ENCODE data around the gene TEKT5.
"Not testable (repeated sequence)": the region's sequence is repeated elsewhere in the genome, so short reads cannot be mapped to it uniquely, and the experiment has no call there.

Gene TEKT5

DNA sequence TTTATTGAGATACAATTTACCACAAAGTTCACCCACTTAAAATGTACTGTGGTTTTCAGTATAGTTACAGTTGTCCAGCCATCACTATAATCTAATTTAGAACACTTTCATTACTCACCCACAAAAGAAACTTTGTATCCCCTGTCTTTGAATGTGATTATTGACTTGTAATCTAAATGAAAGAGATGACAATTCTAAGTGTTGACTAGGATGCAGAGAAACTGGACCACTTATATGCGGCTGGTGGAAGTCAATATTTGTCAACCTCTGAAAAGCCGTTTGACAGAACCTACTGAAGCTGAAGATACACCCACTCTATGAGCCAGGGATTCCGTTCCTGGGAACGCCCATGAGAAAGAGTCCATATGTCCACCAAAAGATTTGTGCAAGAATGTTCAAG lies 36.8 kb downstream of the TEKT5 start:
- DNase-seq = no peak

GRCh38 chr16:10656618-10657017 lies 38.1 kb downstream of the TEKT5 start:
- no peak for DNase-seq

GRCh38 chr16:10655415-10655977 lies 39.2 kb downstream of the TEKT5 start:
- DNase-seq = no peak

GRCh38 chr16:10654592-10655414 lies 39.9 kb downstream of the TEKT5 start:
- DNase-seq = no peak

- no peak for DNase-seq
These were observed 41.8 kb downstream of the TEKT5 start for GRCh38 chr16:10652730-10653590.

- DNase-seq = not testable (repeated sequence)
These were observed 45.6 kb downstream of the TEKT5 start for GRCh38 chr16:10649098-10649497.

GRCh38 chr16:10647721-10648296 lies 46.9 kb downstream of the TEKT5 start:
- no peak for DNase-seq

DNA sequence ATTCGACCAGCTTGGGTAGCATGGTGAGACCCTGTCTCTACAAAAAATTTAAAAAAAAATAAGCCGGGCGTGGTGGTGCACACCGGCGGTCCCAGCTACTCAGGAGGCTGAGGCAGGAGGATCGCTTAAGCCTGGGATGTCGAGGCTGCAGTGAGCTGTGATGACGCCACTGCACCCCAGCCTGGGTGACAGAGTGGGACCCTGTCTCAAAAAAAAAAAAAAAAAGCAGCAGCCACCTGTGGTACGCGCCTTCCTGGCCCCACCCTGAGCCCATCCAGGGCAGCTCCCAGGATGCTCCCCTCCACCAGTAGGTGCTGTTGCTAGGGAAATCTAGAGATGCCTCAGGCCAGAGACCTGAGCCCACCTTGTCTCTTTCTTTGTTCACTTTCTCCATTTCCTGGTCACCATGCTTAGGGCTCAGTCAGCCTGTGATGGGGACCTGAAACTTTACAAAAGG lies 47.4 kb downstream of the TEKT5 start:
- DNase-seq = no peak

GRCh38 chr16:10646581-10647263 lies 48.0 kb downstream of the TEKT5 start:
- no peak for DNase-seq

GRCh38 chr16:10646228-10646580 lies 48.5 kb downstream of the TEKT5 start:
- no peak for DNase-seq

DNA sequence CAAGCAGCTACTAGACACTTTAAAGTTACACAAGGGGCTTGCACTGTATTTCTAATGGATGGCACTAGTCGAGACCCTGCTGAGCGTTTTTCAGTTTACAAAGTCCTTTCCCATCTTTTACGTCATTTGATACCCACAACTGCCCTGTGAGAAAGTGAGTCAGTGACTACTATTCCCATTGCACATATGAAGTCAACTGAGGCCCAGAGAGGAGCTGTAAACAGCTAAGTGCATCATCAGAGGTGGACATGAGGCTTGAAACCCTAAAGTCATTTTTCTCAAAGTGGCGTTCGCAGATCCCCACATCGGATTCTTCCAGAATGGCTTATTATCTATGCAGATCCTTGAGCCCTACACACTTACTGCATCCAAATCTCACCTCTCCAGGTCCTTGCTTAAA lies 50.6 kb downstream of the TEKT5 start:
- no peak for DNase-seq

- DNase-seq = no peak
These were observed 51.8 kb downstream of the TEKT5 start for GRCh38 chr16:10642964-10643363.

DNA sequence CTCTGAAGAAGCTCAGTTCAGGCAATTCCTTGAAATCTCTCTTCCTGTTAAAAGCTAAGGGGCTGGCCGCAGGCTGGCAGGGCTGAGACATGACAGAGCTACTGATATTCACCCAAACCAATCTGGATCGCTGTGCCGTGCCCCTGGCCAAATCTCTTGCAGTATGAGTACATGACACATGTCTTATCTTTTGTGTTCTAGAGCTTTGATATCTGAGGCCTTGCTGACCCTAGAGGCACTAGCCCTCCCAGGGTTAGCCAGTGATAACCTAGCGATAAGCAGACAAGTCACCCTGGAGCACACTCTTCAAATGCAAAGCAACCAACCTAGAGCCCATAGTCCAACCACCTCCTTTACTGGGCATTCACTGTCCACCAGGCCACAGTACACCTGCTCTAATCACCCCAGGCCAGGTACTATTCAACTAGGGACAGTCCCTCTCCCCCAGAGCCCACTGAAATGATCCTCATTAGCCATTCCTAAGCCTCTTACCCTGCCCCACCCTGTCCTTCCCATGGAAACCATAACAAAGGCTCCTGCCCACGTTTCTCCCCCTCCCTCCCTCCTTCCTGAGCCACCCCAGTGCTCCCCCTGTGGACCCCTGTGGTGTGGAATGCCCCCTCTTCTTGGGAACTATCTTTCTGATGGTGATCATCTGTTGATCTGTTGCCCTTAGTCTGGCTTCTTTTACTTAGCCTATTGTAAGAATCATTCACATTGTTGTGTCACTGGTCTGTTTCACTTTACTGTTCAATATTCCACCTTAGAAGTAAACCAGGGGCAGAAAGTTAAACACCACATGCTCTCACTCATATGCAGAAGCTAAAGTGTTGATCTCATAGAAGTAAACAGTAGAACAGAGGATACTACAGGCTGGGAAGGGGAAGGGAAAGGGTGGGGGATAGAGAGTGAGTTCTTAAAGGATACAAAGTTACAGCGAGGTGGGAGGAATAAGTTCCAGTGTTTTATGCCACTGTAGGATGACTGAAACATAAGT lies 52.5 kb downstream of the TEKT5 start:
- no peak for DNase-seq

- no peak for DNase-seq
These were observed 53.2 kb downstream of the TEKT5 start for GRCh38 chr16:10641555-10641952.

DNA sequence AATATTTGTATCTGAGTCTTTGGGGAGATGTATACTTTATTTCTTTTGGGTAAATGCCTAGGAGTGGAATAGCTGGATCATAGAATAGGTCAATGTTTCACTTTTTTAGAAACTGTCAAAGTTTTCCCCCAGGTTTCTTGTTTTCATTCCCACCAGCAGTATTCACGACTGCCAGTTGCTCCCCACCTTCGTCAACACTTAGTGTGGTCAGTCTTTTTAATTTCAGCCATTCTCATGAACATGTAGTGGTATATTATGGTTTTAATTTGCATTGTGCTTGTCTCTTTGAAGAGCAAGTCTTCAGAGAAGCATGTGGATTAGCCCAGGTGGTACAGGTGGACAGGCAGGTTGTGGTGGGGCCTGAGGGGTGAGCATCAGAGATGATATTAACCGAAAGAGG lies 53.8 kb downstream of the TEKT5 start:
- DNase-seq = no peak

GRCh38 chr16:10638101-10638500 lies 56.6 kb downstream of the TEKT5 start:
- no peak for DNase-seq

GRCh38 chr16:10637337-10638037 lies 57.2 kb downstream of the TEKT5 start:
- no peak for DNase-seq

- no peak for DNase-seq
These were observed 59.2 kb downstream of the TEKT5 start for GRCh38 chr16:10635365-10636021.

- not testable (repeated sequence) for DNase-seq
These were observed 61.3 kb downstream of the TEKT5 start for GRCh38 chr16:10633429-10633828.

DNA sequence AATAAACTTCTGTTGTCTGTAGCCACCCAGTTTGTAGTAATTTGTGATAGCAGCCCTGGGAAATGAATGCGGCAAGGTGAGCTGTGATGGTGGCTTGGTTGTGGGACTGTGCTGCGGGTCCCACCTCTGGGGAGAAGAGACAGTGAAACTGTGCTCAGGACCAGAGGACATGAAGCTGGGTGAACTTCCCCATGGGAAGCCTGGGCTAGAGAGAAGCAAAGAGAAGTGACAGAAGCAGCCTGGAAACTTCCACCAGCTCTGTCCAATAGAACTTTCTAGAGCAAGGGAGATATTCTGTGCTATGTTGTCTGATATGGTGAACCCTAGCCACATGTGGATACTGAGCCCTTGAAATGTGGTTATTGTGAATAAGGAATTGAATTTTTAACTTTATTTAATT lies 62.8 kb downstream of the TEKT5 start:
- no peak for DNase-seq

Measured in fibroblast of skin of right biceps (primary cell).